Spleen (tissue), 7 donors: ENCODE results near the gene BRAF.

Source experiments
- CTCF ChIP-seq, 11 experiments: fragments of 200-600 bp in 7 of 11; fragments of 450-650 bp in 4 of 11; sonication (generic) in 4 of 11; IDR thresholded peaks in 8 of 11; conservative IDR thresholded peaks in 3 of 11; 1 replicate in 7 of 11; 2 replicates in 4 of 11; pipeline versions ENCODE4 v1.4.0 to v1.8.0; 2016 to 2021; ENCODE audit warnings: antibody characterized with exemption in 11 of 11, inconsistent platforms in 4 of 11, mild to moderate bottlenecking in 1 of 11
- POLR2A ChIP-seq, 3 donors: fragments of 450-650 bp; IDR thresholded peaks; one replicate each; pipeline ENCODE4 v1.5.1; 2017; ENCODE audit warnings: antibody characterized with exemption in 3 of 3, mild to moderate bottlenecking in 1 of 3
- POLR2AphosphoS5 ChIP-seq, 3 donors: sonication (generic); formaldehyde crosslinking; IDR thresholded peaks; one replicate each; pipeline ENCODE4 v1.5.1; 2017; ENCODE audit warnings: antibody characterized with exemption in 3 of 3
- donor health status: DM: no; HTN: no; CAD: no; lungs with moderate emphysema.
- donor health status: DM: no; HTN: no; CAD: no.
- donor health status: DM: no; HTN: no; CAD: no.

- no peak for TF ChIP-seq CTCF (IDR thresholded peaks at IDR 0.05 in 8 of 11, conservative IDR thresholded peaks at IDR 0.05 in 3 of 11)
- TF ChIP-seq POLR2AphosphoS5 (IDR thresholded peaks at IDR 0.05) = no peak
- no peak for TF ChIP-seq POLR2A (IDR thresholded peaks at IDR 0.05)
Measured at GRCh38 chr7:140670343-140670935, 254.3 kb downstream of the BRAF start.
